Astrocyte of the spinal cord (primary cell): ENCODE data around the gene ROBO2.
"Not testable (repeated sequence)": the region's sequence is repeated elsewhere in the genome, so short reads cannot be mapped to it uniquely, and the experiment has no call there.

Source experiments
- DNase-seq: peaks from one replicate; pipeline ENCODE4 v3.0.0; 2011; ENCODE audit warnings: low read depth, low spot score
- H3K4me3 ChIP-seq: 2 replicates; pipeline ENCODE4 v1.5.1; 2011; ENCODE audit warnings: low read depth, mild to moderate bottlenecking, low read length, moderate library complexity
- in situ Hi-C: cut with HindIII; loops from 2 replicates; pipeline ENCODE4 v1.10.0; 2017; ENCODE audit warnings: low sequenced_read_pairs
- TF ChIP-seq, protein P1 (sequence below): IDR thresholded peaks from 2 replicates; pipeline ENCODE4 v1.5.1; 2012; ENCODE audit warnings: low read depth, mild to moderate bottlenecking, low read length, inconsistent platforms

Gene ROBO2

DNA sequence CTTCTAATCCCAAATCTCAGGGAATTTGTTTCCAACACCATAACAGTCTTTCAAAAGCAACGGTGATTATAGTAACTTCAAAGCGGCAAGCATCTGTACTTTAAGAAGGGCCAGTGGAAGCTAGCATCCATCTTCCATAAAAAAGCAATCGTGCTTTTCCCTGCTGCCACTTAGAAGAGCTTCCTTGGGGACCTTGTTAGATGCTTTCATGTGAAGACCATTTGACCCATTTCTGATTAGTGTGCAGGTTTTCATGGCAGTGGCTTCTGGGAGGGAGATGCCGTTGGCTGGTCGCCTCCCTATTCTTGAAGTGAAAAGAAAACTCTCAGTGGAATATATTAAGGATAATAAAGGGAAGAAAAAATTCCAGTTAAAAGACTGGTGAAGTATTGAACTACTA is 354.1 kb downstream of the ROBO2 start:
- DNase-seq: no peak
- TF ChIP-seq, protein P1, sequence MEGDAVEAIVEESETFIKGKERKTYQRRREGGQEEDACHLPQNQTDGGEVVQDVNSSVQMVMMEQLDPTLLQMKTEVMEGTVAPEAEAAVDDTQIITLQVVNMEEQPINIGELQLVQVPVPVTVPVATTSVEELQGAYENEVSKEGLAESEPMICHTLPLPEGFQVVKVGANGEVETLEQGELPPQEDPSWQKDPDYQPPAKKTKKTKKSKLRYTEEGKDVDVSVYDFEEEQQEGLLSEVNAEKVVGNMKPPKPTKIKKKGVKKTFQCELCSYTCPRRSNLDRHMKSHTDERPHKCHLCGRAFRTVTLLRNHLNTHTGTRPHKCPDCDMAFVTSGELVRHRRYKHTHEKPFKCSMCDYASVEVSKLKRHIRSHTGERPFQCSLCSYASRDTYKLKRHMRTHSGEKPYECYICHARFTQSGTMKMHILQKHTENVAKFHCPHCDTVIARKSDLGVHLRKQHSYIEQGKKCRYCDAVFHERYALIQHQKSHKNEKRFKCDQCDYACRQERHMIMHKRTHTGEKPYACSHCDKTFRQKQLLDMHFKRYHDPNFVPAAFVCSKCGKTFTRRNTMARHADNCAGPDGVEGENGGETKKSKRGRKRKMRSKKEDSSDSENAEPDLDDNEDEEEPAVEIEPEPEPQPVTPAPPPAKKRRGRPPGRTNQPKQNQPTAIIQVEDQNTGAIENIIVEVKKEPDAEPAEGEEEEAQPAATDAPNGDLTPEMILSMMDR: no peak
- no peak overlapping the region for H3K4me3 ChIP-seq
- in situ Hi-C loops: no loop called here

DNA sequence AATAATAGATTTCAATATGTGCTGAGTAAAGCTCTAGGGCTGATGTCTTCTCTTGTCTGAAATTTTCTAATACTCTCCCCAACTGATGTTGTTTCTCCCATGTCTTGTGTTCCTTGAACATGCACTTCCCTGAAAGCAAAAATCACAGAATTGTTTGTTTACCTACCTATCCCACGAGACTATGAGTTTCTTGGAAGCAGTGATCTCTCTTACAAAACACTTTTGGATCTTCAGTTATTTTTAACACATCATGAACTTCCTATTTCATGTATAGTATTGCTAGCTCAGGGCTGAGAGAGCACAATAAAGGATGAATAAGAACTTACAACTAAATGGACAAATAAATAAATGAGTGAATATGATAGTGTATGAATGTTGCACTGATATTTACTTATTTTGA is 365.0 kb downstream of the ROBO2 start:
- DNase-seq: no peak
- in situ Hi-C loops: no loop called here
- H3K4me3 ChIP-seq: no peak overlapping the region
- TF ChIP-seq, protein P1: no peak

GRCh38 chr3:77407441-77407840 is 367.5 kb downstream of the ROBO2 start:
- in situ Hi-C loops: no loop called here
- H3K4me3 ChIP-seq: no peak overlapping the region
- no peak for DNase-seq
- TF ChIP-seq, protein P1: no peak

DNA sequence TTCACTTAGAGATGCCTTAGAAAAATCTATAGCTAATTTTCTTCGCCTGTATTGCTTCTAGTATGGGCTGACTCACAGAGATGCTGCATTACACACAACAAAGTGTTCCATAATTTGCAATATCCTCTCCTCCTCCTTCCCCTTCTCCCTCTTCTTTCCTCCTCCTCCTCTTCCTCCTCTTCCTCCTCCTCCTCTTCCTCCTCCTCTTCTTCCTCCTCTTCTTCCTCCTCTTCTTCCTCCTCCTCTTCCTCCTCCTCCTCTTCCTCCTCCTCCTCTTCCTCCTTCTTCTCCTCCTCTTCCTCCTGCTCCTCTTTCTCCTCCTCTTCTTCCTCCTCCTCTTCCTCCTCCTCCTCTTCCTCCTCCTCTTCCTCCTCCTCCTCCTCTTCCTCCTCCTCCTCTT is 370.4 kb downstream of the ROBO2 start:
- DNase-seq, H3K4me3 ChIP-seq, in situ Hi-C loops: not testable (repeated sequence)

- no peak overlapping the region for H3K4me3 ChIP-seq
- in situ Hi-C loops: no loop called here
- no peak for DNase-seq
- TF ChIP-seq, protein P1: no peak
Measured at GRCh38 chr3:77411334-77411733, 371.4 kb downstream of the ROBO2 start.

DNA sequence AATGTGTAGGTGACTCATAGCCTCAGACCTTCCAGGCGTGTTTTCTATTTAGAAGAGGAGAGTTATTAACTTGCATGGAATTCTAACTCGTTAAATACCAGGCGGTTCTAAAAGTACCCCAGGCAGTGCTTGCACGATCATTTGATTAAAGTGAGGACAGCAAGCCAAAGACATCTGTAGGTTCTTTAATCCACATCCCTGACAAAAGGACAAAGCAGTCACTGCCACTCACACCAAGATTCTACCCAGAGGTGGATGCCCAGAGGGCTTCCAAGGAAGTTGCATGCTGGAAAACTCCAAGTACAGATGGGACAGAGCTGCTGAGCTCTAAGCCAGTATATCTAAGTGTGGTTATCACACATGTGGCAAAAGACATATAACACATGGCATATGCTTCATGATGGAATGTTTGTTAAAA is 372.1 kb downstream of the ROBO2 start:
- in situ Hi-C loops: no loop called here
- DNase-seq: no peak
- TF ChIP-seq, protein P1: no peak
- H3K4me3 ChIP-seq: no peak overlapping the region

- TF ChIP-seq, protein P1: no peak
- in situ Hi-C loops: no loop called here
- DNase-seq: no peak
- no peak overlapping the region for H3K4me3 ChIP-seq
Measured at GRCh38 chr3:77412584-77412983, 372.7 kb downstream of the ROBO2 start.
